GM12873 (cell line): ENCODE results near the gene TMPRSS9.

Experiments used
- TF ChIP-seq, protein P1 (sequence below): IDR thresholded peaks from 2 replicates; pipeline ENCODE4 v1.5.1; 2012; ENCODE audit warnings: low read depth, mild to moderate bottlenecking, moderate library complexity, low read length, control low read depth; ENCODE audit not compliant: insufficient read depth; ENCODE audit errors: missing control alignments

TMPRSS9 gene

DNA sequence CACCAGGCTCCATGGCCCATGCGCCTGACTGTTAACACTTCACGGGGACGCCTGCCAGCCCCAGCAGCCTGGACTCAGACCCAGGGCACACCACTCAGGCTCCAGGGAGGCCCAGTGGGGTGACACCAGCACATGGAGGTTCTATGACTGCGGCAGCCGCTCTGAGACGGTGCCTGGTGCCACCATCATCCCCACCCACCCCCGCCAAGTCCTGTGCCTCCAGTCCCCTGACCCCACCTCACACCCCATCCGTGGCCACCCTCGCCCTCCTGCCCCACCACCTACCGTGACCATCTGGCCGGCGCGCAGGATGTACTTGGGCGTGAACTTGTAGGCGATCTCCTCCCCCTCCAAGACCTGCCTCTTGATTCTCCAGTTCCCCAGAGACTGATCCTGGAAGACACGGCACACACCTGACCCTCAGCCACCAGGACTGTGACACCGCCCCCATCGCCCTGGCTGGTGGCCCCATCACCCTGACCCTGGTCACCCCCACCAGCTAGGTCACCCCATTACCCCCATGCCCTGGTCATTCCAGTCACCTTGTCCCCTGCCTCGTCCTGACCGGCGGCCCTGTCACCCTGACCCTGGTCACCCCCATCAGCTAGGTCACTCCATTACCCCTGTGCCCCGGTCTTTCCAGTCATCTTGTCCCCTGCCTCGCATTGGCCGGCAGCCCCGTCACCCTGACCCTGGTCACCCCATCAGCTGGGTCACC is 72.2 kb downstream of the TMPRSS9 start:
- TF ChIP-seq, protein P1, sequence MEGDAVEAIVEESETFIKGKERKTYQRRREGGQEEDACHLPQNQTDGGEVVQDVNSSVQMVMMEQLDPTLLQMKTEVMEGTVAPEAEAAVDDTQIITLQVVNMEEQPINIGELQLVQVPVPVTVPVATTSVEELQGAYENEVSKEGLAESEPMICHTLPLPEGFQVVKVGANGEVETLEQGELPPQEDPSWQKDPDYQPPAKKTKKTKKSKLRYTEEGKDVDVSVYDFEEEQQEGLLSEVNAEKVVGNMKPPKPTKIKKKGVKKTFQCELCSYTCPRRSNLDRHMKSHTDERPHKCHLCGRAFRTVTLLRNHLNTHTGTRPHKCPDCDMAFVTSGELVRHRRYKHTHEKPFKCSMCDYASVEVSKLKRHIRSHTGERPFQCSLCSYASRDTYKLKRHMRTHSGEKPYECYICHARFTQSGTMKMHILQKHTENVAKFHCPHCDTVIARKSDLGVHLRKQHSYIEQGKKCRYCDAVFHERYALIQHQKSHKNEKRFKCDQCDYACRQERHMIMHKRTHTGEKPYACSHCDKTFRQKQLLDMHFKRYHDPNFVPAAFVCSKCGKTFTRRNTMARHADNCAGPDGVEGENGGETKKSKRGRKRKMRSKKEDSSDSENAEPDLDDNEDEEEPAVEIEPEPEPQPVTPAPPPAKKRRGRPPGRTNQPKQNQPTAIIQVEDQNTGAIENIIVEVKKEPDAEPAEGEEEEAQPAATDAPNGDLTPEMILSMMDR: no peak

DNA sequence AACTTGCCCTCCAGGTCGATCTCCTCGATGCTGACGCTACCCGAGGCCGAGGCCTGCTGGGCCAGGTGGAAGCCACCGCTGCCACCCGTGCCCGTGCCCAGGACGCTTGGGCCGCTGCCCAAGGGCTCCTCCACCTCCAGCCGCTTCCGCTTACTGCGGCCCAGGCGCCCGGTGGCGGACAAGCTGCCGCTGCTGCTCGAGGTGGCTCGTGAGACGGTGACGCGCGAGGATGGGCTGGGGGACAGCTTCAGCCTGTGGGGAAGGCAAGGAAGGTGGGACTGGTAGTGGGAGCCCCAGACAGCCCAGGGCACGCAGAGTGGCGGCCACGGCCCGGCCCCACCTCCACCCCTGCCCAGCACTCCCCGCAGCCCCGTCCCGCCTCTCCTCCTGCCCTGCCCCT is 73.8 kb downstream of the TMPRSS9 start:
- TF ChIP-seq, protein P1: no peak

DNA sequence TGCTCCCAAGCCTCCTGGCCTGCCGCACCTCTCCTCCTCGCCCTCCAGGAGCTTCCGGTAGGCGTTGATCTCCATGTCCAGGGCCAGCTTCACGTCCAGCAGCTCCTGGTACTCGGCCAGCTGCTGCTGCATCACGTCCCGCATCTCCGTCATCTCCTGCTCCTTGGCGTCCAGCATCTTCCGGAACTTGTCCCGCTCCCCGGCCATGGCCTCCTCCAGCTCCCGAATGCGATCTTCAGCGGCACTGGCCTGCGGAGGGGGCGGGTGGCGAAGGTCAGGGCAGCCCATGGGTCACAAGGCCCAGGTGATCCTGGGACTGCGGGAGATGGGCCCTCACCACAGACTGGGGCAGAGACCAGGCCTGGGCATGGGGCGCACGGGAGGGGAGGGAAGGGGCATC is 74.2 kb downstream of the TMPRSS9 start:
- TF ChIP-seq, protein P1: no peak

DNA sequence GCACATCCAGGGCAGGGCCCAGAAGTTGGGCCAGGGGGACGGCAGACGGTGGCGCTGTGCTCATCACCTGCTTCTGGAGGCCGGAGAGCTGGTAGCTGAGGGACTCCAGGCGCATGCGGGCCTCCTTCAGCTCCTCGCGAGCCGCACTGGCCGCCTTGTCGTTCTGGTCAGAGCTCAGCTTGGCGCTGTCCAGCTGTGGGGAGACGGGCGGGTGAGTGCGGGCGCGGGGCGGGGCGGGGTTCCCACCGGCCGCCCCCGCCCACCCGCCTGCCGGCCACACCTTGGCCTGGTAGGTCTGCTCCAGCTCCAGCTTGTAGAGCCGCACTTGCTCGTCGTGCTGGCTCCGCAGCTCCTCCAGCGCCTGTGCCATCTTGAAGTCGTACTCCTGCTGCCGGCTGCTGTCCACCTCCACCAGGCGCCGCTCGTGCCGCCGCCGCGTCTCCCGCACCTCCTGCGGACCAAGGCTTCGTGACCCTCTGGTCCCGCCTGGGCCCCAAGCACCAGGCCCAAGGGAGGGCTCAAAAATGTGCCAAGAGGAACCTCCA is 74.7 kb downstream of the TMPRSS9 start:
- TF ChIP-seq, protein P1: no peak

DNA sequence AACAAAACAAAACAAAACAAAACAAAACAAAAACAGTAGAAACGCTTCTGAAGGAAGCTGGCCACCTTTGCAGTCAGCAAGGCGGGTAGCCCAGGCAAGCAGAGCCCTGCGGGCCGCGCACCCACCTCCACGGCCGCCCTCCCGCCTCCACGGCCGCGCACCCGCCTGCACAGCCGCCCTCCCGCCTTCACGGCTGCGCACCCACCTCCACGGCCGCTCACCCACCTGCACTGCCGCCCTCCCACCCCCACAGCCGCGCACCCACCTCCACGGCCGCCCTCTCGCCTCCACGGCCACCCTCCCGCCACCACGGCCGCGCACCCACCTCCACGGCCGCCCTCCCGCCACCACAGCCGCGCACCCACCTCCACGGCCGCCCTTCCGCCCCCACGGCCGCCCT is 76.3 kb downstream of the TMPRSS9 start:
- TF ChIP-seq, protein P1: no peak

DNA sequence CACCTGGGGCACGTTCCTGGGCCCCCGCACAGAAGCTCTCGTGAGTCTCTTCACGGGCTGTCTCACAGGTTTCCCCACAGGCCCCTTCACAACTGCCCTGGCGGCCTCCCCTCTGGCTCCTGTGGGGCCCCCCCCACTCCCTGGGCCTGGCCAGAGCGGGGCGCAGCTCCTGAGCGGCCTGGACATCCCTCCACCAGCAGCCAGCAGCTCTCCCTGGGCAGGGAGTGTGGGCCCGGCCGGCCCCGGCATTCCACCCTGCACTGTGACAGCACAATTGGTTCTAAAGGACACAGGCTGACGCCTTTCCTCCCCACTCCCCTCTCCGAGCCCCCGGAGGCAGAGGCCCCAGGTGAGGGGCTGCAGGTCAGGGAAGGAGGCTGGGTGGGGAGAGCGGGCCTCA is 76.9 kb downstream of the TMPRSS9 start:
- TF ChIP-seq, protein P1: no peak

DNA sequence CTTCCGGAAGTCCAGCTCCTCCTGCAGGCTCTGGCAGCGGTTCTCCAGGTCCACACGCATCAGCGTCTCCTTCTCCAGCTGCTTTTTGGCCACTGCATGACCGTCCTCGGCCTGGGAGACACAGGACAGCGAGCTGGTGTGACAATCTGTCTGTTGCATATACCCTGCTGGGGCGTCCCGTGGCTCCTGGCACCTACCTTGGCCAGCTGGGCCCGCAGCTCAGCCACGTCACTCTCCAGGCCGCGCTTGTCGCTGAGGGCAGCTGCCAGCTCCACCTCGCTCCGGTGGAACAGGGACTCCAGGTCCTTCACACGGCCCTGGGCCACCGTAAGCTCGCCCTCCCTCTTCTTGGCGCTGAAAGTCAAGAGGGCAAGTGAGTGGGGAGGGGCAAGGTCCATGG is 78.1 kb downstream of the TMPRSS9 start:
- TF ChIP-seq, protein P1: no peak
